IMR-90 (cell line): ENCODE measurements around the gene DNPH1. TPM values are rescaled to one million over a fixed set of nuclear protein-coding genes. Genes with fewer than 3 reads are reported as not detected.

ENCODE experiments used
- ATAC-seq: fragments of 200-7000 bp; cut with Tn5 transposase; 2 replicates; pipeline ENCODE4 v1.9.1; 2020; ENCODE audit warnings: low read depth, mild to moderate bottlenecking, moderate library complexity
- BruUV-seq: library from RNA; stranded (reverse); fragments of 400-500 nt; replicated peaks from 2 replicates; lab custom pipeline; 2021; lab: Mats Ljungman, UMichigan
- CTCF ChIA-PET: fragments of 300-600 bp; formaldehyde crosslinking; extraction: SDS; loops from one replicate; lab custom pipeline; 2021; ENCODE audit warnings: antibody characterized with exemption; lab: Yijun Ruan, JAX
- POLR2A ChIA-PET: fragments of 300-600 bp; sonication (Branson Sonifier 250); formaldehyde crosslinking; loops from one replicate; lab custom pipeline; 2022; ENCODE audit warnings: antibody characterized with exemption; ENCODE audit not compliant: unreplicated experiment; lab: Charles Lee
- DNase-seq: peaks from one replicate; pipeline ENCODE4 v3.0.0; 2013
- H2AFZ ChIP-seq: replicated peaks from 2 replicates; pipeline ENCODE3; 2013; ENCODE audit warnings: low read length, mild to moderate bottlenecking; ENCODE audit not compliant: poor library complexity
- H2AK5ac ChIP-seq: 2 replicates; pipeline ENCODE4 v1.6.1; 2013; ENCODE audit warnings: low read depth, low read length, inconsistent platforms
- H2AK9ac ChIP-seq: replicated peaks from 2 replicates; pipeline ENCODE3; 2013; ENCODE audit warnings: mild to moderate bottlenecking, low read depth, low read length, moderate library complexity; ENCODE audit not compliant: poor library complexity
- H2BK120ac ChIP-seq: 2 replicates; pipeline ENCODE4 v1.6.1; 2013; ENCODE audit warnings: low read depth, low read length, inconsistent platforms
- H2BK15ac ChIP-seq: 3 replicates; pipeline ENCODE4 v1.6.1; 2013; ENCODE audit warnings: low read depth, low read length, inconsistent platforms
- H2BK20ac ChIP-seq: 2 replicates; pipeline ENCODE4 v1.6.1; 2013; ENCODE audit warnings: low read depth, mild to moderate bottlenecking, inconsistent platforms, low read length, moderate library complexity
- H2BK5ac ChIP-seq: 2 replicates; pipeline ENCODE4 v1.6.1; 2013; ENCODE audit warnings: mild to moderate bottlenecking, low read depth, low read length, inconsistent platforms; ENCODE audit not compliant: poor library complexity, severe bottlenecking
- H3K14ac ChIP-seq: replicated peaks from 2 replicates; pipeline ENCODE4 v1.6.1; 2013; ENCODE audit warnings: low read depth, low read length, inconsistent platforms
- H3K18ac ChIP-seq: 2 replicates; pipeline ENCODE4 v1.6.1; 2013; ENCODE audit warnings: low read depth, low read length, control low read depth
- H3K23ac ChIP-seq: 2 replicates; pipeline ENCODE4 v1.6.1; 2013; ENCODE audit warnings: low read depth, low read length, inconsistent platforms
- H3K27ac ChIP-seq: 2 replicates; pipeline ENCODE4 v1.5.1; 2013; ENCODE audit warnings: mild to moderate bottlenecking, control low read depth, low read length; ENCODE audit not compliant: insufficient read depth
- H3K27me3 ChIP-seq: 2 replicates; pipeline ENCODE4 v1.6.1; 2013; ENCODE audit warnings: low read length; ENCODE audit not compliant: control insufficient read depth, insufficient read depth
- H3K36me3 ChIP-seq: 2 replicates; pipeline ENCODE4 v1.6.1; 2013; ENCODE audit warnings: low read length, mixed read lengths; ENCODE audit not compliant: control insufficient read depth, insufficient read depth
- H3K4ac ChIP-seq: 2 replicates; pipeline ENCODE4 v1.6.1; 2013; ENCODE audit warnings: low read depth, low read length, inconsistent platforms
- H3K4me1 ChIP-seq: 2 replicates; pipeline ENCODE4 v1.6.1; 2013; ENCODE audit warnings: low read length, mixed read lengths; ENCODE audit not compliant: control insufficient read depth, insufficient read depth
- H3K4me2 ChIP-seq: 2 replicates; pipeline ENCODE4 v1.6.1; 2013; ENCODE audit warnings: low read depth, mild to moderate bottlenecking, control low read depth, low read length, moderate library complexity
- H3K4me3 ChIP-seq: 2 replicates; pipeline ENCODE4 v1.5.1; 2013; ENCODE audit warnings: low read depth, mild to moderate bottlenecking, control low read depth, low read length, moderate library complexity; ENCODE audit not compliant: insufficient read depth
- H3K56ac ChIP-seq: 2 replicates; pipeline ENCODE4 v1.6.1; 2013; ENCODE audit warnings: low read length, inconsistent platforms; ENCODE audit not compliant: insufficient read depth; ENCODE audit errors: extremely low read depth
- H3K79me1 ChIP-seq, 2 experiments: 2 replicates each; pipeline ENCODE4 v1.6.1; 2013; ENCODE audit warnings: low read length in 2 of 2, inconsistent platforms in 1 of 2, low read depth in 1 of 2
- H3K9ac ChIP-seq: 2 replicates; pipeline ENCODE4 v1.6.1; 2013; ENCODE audit warnings: low read depth, low read length, control low read depth
- H3K9me1 ChIP-seq: 2 replicates; pipeline ENCODE4 v1.6.1; 2013; ENCODE audit warnings: low read length, inconsistent platforms; ENCODE audit not compliant: insufficient read depth
- H3K9me3 ChIP-seq: 2 replicates; pipeline ENCODE4 v1.6.1; 2013; ENCODE audit warnings: low read length; ENCODE audit not compliant: control insufficient read depth, insufficient read depth
- H4K20me1 ChIP-seq: 2 replicates; pipeline ENCODE4 v1.6.1; 2013; ENCODE audit warnings: low read length, inconsistent platforms; ENCODE audit not compliant: insufficient read depth
- H4K5ac ChIP-seq: 2 replicates; pipeline ENCODE4 v1.6.1; 2013; ENCODE audit warnings: mild to moderate bottlenecking, low read depth, low read length, control low read depth
- H4K8ac ChIP-seq, 2 experiments: 2 replicates each; pipeline ENCODE4 v1.6.1; 2013; ENCODE audit warnings: low read depth in 2 of 2, low read length in 2 of 2, control low read depth in 1 of 2, inconsistent platforms in 1 of 2
- H4K91ac ChIP-seq: 2 replicates; pipeline ENCODE4 v1.6.1; 2013; ENCODE audit warnings: low read depth, low read length, inconsistent platforms; ENCODE audit not compliant: insufficient read depth
- CTCF ChIP-seq: conservative IDR thresholded peaks from 2 replicates; pipeline ENCODE4 v1.5.1; 2012; ENCODE audit warnings: mild to moderate bottlenecking, low read depth, low read length, improper control_type of control experiment
- MXI1 ChIP-seq: IDR thresholded peaks from 2 replicates; pipeline ENCODE4 v1.6.1; 2012; ENCODE audit warnings: low read depth, mild to moderate bottlenecking, low read length, moderate library complexity, borderline replicate concordance
- WGBS, 2 experiments: methylation state at CpG; one replicate each; pipeline versions ENCODE4 v1.1.5 to v1.1.7; 2013; ENCODE audit warnings: missing lambda C conversion rate in 2 of 2; ENCODE audit not compliant: insufficient read length in 1 of 2; ENCODE audit errors: extremely low coverage in 2 of 2; 5-methylcytosine and 5-hydroxymethylcytosine counted together
- dilution Hi-C: fragments of 300-500 bp; cut with HindIII; formaldehyde crosslinking; loops from one replicate; pipeline ENCODE4 v1.14.3; 2018; ENCODE audit warnings: low sequenced_read_pairs; ENCODE audit not compliant: unreplicated experiment
- in situ Hi-C: fragments of 300-500 bp; cut with MboI; formaldehyde crosslinking; loops from 3 replicates; pipeline ENCODE4 v1.14.3; 2019; ENCODE audit warnings: low sequenced_read_pairs, inconsistent platforms, mixed read lengths
- intact Hi-C: fragments of 100-400 bp; cut with micrococcal nuclease; formaldehyde crosslinking; loops from 2 replicates; pipeline ENCODE4 v1.10.0; 2022
- polyA plus RNA-seq, 3 experiments: library from polyadenylated mRNA; depleted of rRNA; stranded (reverse); fragments of >200 nt; gene quantifications; 2 replicates each; pipeline ENCODE4 v1.2.3, GENCODE V29; 2012; ENCODE audit warnings: low replicate concordance in 1 of 3
- total RNA-seq: library from RNA; depleted of rRNA; stranded (reverse); fragments of >200 nt; gene quantifications from 2 replicates; pipeline ENCODE4 v1.2.3, GENCODE V29; 2012

The DNPH1 gene
- total and polyA plus RNA-seq, 2 of the 4 experiments (the other 2 are of a cell fraction), result 19.0 to 47.8 TPM

GRCh38 chr6:43196337-43196736 is 32.9 kb downstream of the DNPH1 start:
- Histone ChIP-seq H4K91ac (no peak overlapping the region), H2BK15ac (no peak overlapping the region), H3K79me1 (no peaks in the 10 kb centered on the region), H4K5ac (no peak overlapping the region), H3K9me1 (no peaks in the 10 kb centered on the region), H2AK5ac (no peak overlapping the region), H3K4me2 (no peak overlapping the region), H3K14ac (no peak overlapping the region), H3K27ac (no peak overlapping the region), H3K4me1 (no peaks in the 10 kb centered on the region), H2BK5ac (no peak overlapping the region), H3K4ac (no peak overlapping the region), H2AFZ (no peak overlapping the region), H3K18ac (no peak overlapping the region), H2AK9ac (peak overlapping the region; percentile 5), H3K36me3 (peaks cover 49% of the 10 kb centered on the region), H2BK20ac (no peak overlapping the region), H4K8ac (no peak overlapping the region), H3K56ac (no peak overlapping the region), H3K4me3 (no peak overlapping the region), H3K9me3 (no peaks in the 10 kb centered on the region), H3K9ac (no peak overlapping the region), H2BK120ac (no peak overlapping the region), H3K27me3 (no peaks in the 10 kb centered on the region), H4K20me1 (no peaks in the 10 kb centered on the region), H3K23ac (no peak overlapping the region)
- in situ Hi-C loops, result no loop called here
- WGBS, 2 experiments, result 74% methylated on average over 2 of the region's 5 CpGs; no CpG with 5 or more reads in 1 of the 2 experiments
- ATAC-seq (no peak), DNase-seq (no peak)
- no peak for TF ChIP-seq MXI1
- no peak for TF ChIP-seq CTCF
- intact Hi-C loops, result no loop called here
- ChIA-PET CTCF (interaction anchor here (0.6 kb wide), 1 partner anchor 241 kb away, joined by 3 read pairs; no protein-coding TSS in a partner anchor), POLR2A (no interaction called here)
- BruUV-seq, result no TSS peak
- dilution Hi-C loops, result no loop called here
